NCI-H187 treated with DMSO at 0.1 percent for 48 hours (cell line): ENCODE results near the gene C14orf132.

Source experiments
- DNase-seq: peaks from one replicate; lab custom pipeline; 2025; lab: John Stamatoyannopoulos, UW

The C14orf132 gene

GRCh38 chr14:96098309-96098998, 59.3 kb downstream of the C14orf132 start:
- DNase-seq, result peak; percentile 15

GRCh38 chr14:96098999-96099335, 59.8 kb downstream of the C14orf132 start:
- no peak for DNase-seq

DNA sequence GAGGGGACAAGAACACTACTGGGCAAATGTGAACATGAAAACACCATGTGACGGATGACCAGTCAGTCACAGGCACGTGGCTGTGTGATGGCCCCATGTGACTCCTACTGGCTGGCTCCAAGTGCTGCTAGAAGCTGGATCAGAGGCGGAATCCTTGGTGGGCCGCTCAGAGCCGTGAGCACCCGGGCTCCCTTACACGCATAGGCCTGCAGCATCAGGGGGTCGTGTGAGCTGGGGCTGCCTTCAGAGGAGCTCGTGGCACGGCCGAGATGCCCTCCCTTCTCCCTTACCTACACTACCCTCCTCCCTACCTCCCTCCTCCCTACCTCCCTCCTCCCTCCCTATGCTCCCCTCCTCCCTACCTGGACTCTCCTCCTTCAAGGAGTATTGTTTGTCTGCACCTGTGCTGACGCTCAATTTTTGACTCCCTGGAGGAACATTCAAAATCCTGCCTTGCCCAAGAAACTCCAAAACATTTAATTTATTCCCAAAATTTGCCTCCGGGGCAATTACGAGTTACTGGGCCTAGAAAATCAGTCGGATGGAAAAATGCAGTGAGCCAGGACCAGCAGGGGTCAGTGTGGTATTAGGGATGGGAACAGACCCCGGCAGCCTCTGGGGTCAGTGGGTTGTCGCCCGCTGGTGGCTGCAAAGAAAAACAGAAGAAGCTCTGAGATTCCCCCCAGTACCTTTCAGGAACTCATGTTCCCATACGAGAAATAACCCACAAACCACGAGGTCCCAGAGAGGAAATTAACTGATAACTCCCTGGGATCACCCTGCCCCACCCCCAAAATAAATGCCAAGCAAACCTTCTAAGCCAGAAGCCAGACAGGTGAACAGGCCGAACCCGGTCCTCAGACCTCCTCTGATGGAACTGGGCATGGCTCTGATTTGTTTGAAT, 61.3 kb downstream of the C14orf132 start:
- peak; percentile 30 for DNase-seq

GRCh38 chr14:96102081-96102856, 63.1 kb downstream of the C14orf132 start:
- no peak for DNase-seq

GRCh38 chr14:96103075-96103474, 63.9 kb downstream of the C14orf132 start:
- DNase-seq, result no peak

DNA sequence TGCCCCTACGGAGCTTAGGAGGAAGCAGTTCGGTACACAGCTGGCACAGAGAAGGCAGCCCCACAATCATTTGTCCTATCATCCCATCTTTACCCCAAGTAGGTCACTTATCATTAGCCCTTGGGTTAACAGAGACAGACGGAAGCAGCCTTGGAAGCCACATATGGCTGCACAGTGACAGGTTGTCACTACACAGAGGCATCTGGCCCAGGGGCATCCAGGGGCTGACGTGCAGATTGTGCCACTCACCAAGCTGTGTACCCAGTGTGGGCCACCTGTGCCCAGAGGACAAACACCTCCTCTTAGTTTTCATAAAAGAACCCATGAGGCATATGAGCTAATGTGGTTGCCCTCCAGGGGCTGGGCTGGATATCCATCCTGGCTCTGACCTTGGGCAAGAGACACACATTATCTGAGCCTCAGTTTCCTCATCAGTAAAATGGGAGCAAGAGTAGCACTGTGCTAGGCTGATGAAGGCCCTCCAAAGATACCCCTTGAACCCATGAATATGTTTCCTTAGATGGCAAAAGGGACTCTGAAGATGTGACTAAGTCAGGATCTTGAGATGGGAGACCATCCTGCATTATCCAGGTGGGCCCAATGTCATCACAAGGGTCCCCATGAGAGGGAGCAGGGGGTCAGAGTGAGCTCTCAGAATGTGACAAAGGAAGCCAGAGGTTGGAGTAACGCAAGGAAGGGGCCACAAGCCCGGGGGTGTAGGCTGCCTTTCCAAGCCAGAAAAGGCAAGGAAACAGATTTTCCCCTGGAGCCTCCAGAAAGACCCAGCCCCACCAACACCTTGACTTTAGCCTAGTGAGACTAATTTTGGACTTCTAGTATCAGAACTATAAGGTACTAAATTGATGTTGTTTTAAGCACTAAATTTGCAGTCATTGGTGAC, 64.6 kb downstream of the C14orf132 start:
- no peak for DNase-seq

- DNase-seq, result no peak
Measured at GRCh38 chr14:96104469-96105057, 65.4 kb downstream of the C14orf132 start.

DNA sequence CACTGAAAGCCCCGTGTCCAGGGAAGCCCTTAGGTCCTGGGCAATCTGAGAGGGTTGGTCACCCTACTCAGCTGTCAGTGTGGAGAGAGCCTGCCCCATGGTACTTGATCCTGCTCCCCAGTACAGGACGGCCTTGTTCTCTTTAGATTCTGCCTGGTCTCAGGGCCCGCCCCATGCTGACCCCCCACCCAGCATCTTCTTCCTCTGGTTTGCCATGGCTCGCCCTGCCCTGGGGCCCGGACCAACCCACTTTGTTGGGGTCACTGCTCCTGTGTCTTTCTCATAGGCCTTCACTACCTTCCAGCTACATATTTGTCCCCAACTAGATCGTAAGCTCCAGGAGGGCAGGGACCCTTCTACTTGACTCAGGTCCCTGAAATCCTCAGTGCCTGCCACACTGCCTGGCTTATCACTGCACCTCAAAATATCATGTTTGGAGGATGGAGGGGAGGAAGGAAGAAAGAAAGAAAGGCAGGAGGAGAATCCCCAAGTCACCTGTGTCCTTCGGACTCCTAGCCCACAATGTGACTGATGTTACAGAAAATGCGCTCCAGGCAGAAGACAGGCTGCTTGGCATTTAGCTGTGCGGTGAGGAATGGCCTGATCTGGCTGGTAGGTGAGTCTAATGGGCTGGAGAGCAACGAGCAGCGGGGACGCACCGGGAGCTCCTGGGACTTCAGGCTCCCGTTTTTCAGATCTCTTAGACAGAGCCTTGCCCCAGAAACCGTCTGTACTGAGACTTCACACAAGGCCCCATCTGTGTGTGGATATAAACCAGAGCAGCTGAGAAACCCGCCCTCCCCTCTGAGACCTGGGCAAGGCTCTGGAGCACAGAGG, 66.1 kb downstream of the C14orf132 start:
- DNase-seq, result no peak

DNA sequence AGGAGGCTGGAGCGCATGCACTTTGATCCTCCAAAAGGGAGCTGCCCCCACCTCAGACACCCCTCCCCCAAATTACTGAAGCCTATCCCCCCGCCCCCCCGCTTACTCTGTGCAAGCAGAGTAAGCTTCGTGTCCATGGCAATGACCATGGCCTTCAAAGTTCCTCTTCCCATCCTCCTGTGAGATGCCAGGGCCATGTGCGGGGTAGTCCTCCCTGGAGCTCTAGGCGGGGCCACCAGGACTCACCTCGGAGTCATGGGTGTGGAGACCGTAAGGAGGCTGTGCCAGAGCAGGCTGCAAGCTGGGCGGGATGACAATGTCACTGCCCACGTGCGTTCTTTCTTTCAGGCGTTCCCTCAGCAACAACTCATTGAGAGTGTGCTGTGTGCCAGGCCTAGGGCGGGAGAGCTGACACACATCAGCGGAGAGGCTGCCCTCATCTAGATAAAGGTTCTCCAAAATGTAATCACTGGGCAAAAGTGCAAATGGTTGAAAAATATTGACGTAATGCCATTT, 66.8 kb downstream of the C14orf132 start:
- DNase-seq, result no peak

GRCh38 chr14:96106891-96107290, 67.7 kb downstream of the C14orf132 start:
- no peak for DNase-seq

DNA sequence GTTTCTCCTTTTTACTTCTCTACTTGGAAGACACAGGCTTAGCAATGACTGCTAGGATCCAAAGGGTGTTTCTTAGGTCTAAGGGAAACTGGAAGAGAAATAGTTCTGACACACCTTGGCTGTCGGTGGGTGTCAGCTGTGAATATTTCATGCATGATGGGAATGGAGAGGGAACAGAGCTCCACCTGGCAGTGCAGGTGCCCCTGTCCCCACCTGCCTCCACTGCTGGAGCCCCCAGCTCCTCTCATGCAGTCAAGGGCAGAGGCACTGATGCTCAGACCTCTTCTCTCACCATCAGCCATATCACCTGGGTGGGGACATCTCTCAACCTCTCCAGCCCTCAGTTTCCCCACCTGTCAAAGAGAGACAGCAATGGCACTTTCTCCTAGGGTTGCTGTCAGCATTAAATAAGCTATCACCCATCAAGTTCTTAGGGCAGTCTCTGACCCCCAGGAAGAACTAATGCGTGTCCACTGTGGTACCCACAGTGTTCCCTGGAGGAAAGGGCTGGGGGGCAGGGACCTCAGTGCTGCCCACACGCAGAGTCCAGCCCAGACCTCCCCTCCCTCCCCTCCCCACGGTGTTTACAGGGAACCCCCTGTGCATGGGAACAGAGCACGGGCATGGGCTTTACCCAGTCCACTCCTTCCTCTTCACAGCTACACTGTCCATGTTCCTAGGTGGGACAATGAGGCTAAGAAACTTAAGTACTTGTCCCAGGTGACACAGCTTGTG, 69.1 kb downstream of the C14orf132 start:
- no peak for DNase-seq

GRCh38 chr14:96108911-96109310, 69.7 kb downstream of the C14orf132 start:
- no peak for DNase-seq

DNA sequence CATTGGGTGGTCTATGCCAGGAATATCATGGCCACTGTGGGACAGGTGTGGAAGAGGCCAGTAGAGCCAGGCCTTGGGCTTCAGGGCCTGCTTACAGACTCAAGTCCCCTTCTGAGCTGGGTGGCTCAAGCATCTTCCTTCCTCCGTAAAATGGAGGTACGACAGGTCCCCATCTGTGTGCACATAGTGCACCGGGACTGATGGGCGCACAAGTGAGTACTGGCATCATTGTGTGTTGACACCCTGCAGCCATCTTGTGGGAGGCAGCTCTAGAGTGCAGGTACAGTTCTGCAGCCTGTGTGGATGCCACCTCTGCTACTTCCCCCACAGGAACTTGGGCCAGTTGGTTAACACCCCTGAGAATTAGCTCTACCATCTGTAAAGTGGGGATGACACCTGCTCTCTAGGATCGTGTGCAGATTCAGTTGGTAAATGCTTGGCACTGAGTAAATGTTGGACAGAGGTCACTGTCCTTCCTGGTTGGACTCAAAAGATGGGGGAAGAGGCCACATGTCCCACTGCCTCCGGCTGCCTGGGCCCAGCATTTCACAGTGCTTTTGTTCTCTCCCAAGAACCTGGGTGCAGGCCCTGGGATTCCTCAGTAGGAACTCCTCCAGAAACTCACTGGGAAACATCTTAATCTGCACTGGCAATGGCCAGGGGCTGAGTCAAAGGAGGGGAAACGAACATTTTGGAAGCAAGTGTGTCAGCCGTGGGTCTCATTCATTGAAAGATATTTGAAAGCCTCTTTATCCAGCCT, 70.6 kb downstream of the C14orf132 start:
- no peak for DNase-seq

GRCh38 chr14:96112032-96112431, 72.9 kb downstream of the C14orf132 start:
- DNase-seq, result no peak

- no peak for DNase-seq
Measured at GRCh38 chr14:96114002-96114401, 74.8 kb downstream of the C14orf132 start.

- peak; percentile 64 for DNase-seq
Measured at GRCh38 chr14:96117101-96117897, 78.1 kb downstream of the C14orf132 start.

GRCh38 chr14:96117960-96118359, 78.8 kb downstream of the C14orf132 start:
- DNase-seq, result no peak

DNA sequence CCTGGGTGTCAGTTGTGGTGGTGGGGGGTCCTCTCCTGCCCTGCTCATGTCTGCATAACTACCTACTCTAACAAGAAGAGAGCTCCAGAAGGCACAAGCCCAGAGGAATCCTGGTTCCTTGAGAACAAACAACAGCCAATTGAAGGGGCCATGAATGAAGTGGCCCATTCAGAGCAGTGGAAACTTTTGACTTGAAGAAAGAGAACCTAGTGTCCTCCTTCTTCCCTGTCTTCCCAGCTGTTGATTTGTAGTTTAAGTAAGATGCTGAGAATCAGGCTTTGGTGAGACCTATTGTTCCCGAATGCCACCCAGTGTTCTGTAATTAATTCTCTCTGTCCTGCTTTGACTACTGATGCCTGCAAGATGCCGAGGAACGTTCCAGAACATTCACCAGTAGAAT, 79.2 kb downstream of the C14orf132 start:
- no peak for DNase-seq
